GM19023 (cell line): ENCODE measurements around the gene CD226.
"Not testable (repeated sequence)": the region's sequence is repeated elsewhere in the genome, so short reads cannot be mapped to it uniquely, and the experiment has no call there.

ENCODE experiments used
- ATAC-seq: cut with Tn5 transposase; IDR thresholded peaks from one replicate; pipeline ENCODE4 v1.9.1; 2021; ENCODE audit warnings: mild to moderate bottlenecking, moderate library complexity; ENCODE audit not compliant: unreplicated experiment

The CD226 gene

GRCh38 chr18:69956665-69957620 is 9.3 kb upstream of the CD226 start:
- ATAC-seq: peak; percentile 18

GRCh38 chr18:69956057-69956456 is 8.4 kb upstream of the CD226 start:
- peak; percentile 32 for ATAC-seq

DNA sequence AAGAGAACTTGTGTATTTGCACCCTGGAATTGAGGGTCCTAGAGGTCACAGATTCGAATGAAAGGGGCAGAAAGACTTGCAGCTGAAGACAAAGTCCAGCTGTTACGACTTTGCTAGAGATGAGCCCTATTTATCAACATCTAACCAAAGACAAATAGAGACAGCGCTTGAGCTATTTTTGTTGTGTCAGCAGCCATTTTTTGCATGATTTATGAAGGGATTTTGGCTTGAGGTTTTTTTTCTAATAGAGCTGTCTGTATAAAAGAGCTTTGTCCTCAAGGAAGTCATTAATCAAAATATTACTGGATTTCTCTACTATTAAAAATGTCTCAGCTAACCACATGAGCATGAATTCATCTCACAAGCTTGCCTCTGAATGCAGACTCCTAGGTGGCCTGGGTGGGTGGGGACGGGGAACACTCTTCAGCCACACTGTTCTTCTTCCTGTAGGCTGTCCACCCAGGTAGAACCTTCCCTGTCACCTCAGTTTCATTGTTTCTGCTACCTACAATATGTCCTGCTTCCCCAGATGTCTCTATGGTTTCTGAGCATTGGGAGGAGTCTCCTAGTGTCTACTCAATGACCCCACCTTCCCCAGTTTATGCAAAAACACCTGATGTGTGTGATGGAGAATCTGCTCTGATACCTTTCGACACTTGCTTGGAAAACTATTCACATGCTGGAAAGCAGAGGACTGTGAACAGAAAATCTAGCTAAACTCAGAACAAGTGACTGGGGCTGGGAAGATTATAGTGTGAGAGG is 7.2 kb upstream of the CD226 start:
- peak; percentile 27 for ATAC-seq

GRCh38 chr18:69953191-69953590 is 5.5 kb upstream of the CD226 start:
- no peak for ATAC-seq

- no peak for ATAC-seq
Observed at GRCh38 chr18:69951182-69951581, 3.5 kb upstream of the CD226 start.

- peak; percentile 8 for ATAC-seq
Observed at GRCh38 chr18:69949538-69949936, 1.9 kb upstream of the CD226 start.

GRCh38 chr18:69948919-69949537 is 1.4 kb upstream of the CD226 start:
- ATAC-seq: peak; percentile 82

GRCh38 chr18:69948256-69948655 is 583 bp upstream of the CD226 start:
- ATAC-seq: no peak

DNA sequence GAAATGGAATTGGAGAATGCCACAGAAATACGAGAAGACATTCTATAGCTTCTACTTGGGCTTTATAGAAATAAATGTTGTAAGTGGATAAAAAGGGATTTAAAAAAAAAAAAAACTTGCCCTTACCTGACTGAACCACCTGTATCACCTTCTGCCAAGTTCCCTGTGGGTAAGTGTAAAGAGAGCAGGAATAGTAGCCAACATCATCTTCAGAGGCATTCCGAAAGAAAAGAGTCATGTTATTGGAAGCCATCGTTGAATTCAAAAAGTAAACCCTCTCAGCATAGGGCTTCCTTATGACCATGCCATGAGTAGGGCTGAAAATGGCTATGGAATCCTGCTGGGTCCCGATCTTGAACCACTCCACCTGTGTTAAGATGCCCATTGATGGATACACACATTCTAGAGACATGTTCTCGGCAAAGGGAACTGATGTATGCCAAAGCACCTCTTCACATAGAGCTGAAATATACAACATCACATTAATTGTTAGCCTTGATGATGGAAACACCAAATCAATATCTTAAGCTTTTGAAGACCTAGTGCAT is 991 bp downstream of the CD226 start:
- no peak for ATAC-seq

- ATAC-seq: no peak
Observed at GRCh38 chr18:69945220-69946114, 2.2 kb downstream of the CD226 start.

DNA sequence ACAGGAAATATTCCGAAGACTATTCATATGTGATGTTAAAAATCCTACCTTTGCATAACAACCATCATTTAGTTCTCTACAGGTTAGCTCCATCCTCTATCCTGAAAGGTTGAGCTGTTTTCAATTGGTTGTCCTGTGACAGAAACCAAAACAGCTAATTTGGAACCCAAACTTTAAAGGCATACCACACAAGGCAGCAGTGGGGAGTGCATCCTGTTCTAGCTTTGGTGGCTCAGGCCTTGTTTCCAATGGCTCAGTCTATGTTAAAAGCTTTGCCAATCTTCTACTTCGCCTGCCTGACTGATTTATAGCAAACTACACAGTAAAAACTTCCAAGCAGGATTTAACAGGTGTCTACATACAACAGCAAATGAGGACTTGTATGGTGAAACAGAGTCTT is 3.2 kb downstream of the CD226 start:
- ATAC-seq: no peak

DNA sequence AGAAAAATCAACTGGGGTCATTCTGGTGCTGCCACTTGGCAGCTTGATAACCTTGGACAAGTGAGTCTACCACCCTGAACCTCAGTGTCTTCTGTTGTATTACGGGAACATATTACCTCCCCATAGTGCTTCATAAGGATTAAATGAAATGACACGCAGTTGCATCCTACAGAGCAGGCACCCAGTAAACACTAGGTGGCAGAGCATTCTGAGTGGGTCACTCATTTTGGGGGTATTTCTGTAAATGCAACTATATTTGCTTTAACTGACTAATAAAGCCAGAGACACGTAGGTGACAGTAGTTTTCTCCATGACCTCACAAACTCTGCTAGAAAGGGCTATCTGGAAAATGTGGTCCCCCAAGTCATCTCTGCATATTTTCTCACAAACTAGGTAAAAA is 4.7 kb downstream of the CD226 start:
- no peak for ATAC-seq

GRCh38 chr18:69941183-69941582 is 6.5 kb downstream of the CD226 start:
- no peak for ATAC-seq

DNA sequence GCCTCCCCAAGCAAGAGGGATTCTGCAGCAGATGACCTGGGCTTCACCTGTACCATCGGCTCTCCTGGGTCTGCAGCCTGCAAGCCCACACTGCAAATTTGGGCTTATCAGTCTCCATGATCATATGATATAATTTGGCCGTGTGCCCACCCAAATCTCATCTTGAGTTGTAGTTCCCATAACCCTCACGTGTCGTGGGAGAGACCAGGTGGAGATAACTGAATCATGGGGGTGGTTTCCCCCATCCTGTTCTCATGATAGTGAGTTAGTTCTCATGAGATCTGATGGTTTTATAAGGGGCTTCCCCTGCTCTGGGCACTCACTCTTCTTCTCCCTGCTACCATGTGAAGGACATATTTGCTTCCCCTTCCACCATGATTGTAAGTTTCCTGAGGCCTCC is 7.9 kb downstream of the CD226 start:
- ATAC-seq: not testable (repeated sequence)

DNA sequence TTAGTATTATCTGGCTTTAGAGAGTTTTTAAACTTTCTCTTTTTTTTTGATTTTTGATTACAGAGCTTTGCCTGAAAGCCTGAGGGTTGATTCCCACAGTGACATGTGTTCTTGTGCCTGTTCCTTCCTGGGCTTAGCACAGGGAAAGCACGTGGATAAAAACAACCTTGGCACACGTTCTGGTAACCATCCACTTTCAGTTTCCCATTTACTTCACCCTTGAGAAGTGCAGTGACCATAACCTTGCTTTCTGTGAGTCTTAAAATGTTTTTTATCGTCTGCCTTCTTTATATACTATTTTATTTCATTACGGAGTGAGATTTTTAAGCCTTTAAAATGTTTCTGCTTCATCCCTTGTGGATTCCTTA is 11.5 kb downstream of the CD226 start:
- ATAC-seq: no peak

DNA sequence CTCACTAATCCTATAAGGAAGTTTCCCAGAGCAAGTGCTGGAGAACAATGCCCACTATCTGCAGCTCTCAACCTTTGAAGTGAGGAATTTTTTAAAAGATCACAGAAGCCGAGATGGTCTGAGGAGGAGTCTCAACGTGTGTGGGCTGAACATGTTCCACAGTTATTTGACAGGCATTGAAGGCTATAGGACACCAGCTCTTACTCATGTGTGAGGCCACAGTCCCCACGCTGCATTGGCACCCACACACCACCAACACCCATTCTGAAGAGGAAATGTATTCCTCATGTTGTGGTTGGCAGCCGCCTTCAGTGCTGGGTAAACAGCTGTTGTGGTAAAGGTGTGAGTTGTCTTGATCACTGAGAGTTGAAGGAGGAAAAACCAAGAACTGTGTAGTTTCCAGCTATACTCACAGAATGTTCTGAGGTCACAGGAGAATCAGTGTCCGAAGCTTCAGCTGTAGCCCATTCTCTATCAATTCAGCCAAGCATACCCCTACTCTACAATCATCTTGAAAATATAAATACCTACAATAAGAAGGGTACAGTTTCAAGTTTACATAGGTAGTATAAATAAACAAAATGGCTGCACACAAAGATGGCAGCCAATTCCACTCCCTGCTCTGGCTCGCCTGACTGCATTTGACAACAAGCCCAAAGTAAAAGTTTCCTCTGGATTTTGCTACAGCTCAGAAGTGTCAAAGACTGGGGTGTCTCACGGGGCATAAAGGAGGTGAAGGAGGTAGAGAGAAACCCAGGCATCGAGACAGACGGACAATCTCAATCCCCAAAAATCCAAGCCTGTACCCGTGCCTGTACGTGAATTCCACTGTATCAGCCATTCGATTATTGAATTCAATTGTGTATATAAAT is 12.1 kb downstream of the CD226 start:
- ATAC-seq: peak; percentile 91

GRCh38 chr18:69934601-69935265 is 12.9 kb downstream of the CD226 start:
- no peak for ATAC-seq

DNA sequence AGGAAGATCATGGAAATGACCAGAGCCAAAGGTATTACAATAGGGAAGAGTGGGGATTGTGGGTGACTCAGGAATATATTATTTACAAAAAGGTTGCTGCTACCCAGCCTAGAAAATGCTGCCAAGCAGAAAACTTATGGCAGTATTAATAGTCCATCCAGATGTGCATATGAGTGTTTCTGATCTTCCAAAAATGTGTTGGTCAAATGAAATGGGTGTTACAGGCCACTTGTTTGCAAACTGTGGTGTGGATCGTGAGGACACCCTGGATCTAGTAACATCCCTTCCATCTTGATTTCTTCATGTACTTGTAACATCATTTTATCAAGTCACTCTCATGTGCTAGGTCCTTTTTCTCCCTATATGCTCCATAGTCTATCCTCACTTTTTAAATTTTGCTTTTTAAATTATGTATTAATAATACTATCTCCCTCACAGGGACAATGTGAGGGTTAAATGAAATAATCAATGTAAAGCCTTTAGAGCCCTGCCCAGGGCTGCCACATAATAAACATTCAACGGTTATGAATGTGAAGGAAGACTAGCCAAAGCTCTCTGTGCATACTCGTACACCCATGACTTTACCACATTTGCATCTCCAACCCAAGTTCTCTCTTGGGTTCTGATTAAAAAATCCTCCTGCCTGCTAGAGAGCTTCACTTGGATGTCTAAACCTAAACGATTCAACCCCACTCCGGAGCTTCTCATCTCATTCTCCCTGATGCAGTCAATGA is 18.5 kb downstream of the CD226 start:
- no peak for ATAC-seq
